PC-9 (cell line): ENCODE measurements around the gene BMP8B. TPM values are rescaled to one million over a fixed set of nuclear protein-coding genes. Genes with fewer than 3 reads are reported as not detected.
"Not testable (repeated sequence)": the region's sequence is repeated elsewhere in the genome, so short reads cannot be mapped to it uniquely, and the experiment has no call there.

Experiments
- BruUV-seq: library from RNA; stranded (reverse); fragments of 400-500 nt; replicated peaks from 2 replicates; lab custom pipeline; 2021; lab: Mats Ljungman, UMichigan
- CTCF ChIA-PET: fragments of 300-600 bp; sonication (Branson Sonifier 250); formaldehyde crosslinking; loops from one replicate; lab custom pipeline; 2022; ENCODE audit warnings: antibody characterized with exemption; lab: Charles Lee
- POLR2A ChIA-PET: fragments of 300-600 bp; sonication (Branson Sonifier 250); formaldehyde crosslinking; loops from one replicate; lab custom pipeline; 2022; ENCODE audit warnings: antibody characterized with exemption; ENCODE audit not compliant: unreplicated experiment; lab: Charles Lee
- DNase-seq, 2 experiments: peaks; one replicate each; pipeline versions ENCODE4 v3.0.0 to v3.0.0-alpha.2; 2015 to 2022; ENCODE audit warnings: mixed read lengths in 1 of 2
- H2AFZ ChIP-seq: fragments of 200-600 bp; sonication (generic); 2 replicates; pipeline ENCODE4 v1.8.1; 2017; ENCODE audit warnings: antibody characterized with exemption
- H3F3A ChIP-seq: fragments of 200-600 bp; sonication (generic); 2 replicates; pipeline ENCODE4 v1.8.1; 2017; ENCODE audit warnings: antibody characterized with exemption, mild to moderate bottlenecking, low read depth; ENCODE audit not compliant: insufficient read depth
- H3K27ac ChIP-seq: fragments of 200-600 bp; sonication (generic); 2 replicates; pipeline ENCODE4 v1.6.1; 2016; ENCODE audit warnings: mixed run types
- H3K27me3 ChIP-seq: fragments of 200-600 bp; sonication (generic); 2 replicates; pipeline ENCODE4 v1.6.1; 2016; ENCODE audit warnings: low read depth, mixed run types; ENCODE audit not compliant: insufficient read depth
- H3K36me3 ChIP-seq: fragments of 200-600 bp; sonication (generic); 2 replicates; pipeline ENCODE4 v1.6.1; 2016; ENCODE audit warnings: low read depth, mixed run types
- H3K4me1 ChIP-seq: fragments of 200-600 bp; sonication (generic); replicated peaks from 2 replicates; pipeline ENCODE4 v1.6.1; 2016; ENCODE audit warnings: mixed run types; ENCODE audit not compliant: insufficient read depth
- H3K4me2 ChIP-seq: fragments of 200-600 bp; sonication (generic); 2 replicates; pipeline ENCODE4 v1.6.1; 2017; ENCODE audit warnings: mixed run types
- H3K4me3 ChIP-seq: fragments of 200-600 bp; sonication (generic); 2 replicates; pipeline ENCODE4 v1.6.1; 2016; ENCODE audit warnings: mixed run types
- H3K79me2 ChIP-seq: fragments of 200-600 bp; sonication (generic); 2 replicates; pipeline ENCODE4 v1.6.1; 2017; ENCODE audit warnings: low read depth, mixed run types
- H3K9me2 ChIP-seq: fragments of 200-600 bp; sonication (generic); 2 replicates; pipeline ENCODE4 v1.8.1; 2017; ENCODE audit warnings: mild to moderate bottlenecking; ENCODE audit not compliant: insufficient read depth
- H3K9me3 ChIP-seq: fragments of 200-600 bp; sonication (generic); 2 replicates; pipeline ENCODE4 v1.8.1; 2016; ENCODE audit warnings: low read depth; ENCODE audit not compliant: insufficient read depth
- H4K20me1 ChIP-seq: fragments of 200-600 bp; sonication (generic); 2 replicates; pipeline ENCODE4 v1.8.1; 2017; ENCODE audit not compliant: insufficient read depth
- CTCF ChIP-seq: fragments of 200-600 bp; sonication (generic); conservative IDR thresholded peaks from 2 replicates; pipeline ENCODE4 v1.6.1; 2017; ENCODE audit warnings: mixed run types, antibody characterized with exemption, mild to moderate bottlenecking, moderate library complexity
- EZH2 ChIP-seq: fragments of 200-600 bp; sonication (generic); IDR thresholded peaks from 2 replicates; pipeline ENCODE4 v1.8.0; 2017; ENCODE audit warnings: antibody characterized with exemption, low read depth
- intact Hi-C: fragments of 100-400 bp; cut with micrococcal nuclease; formaldehyde crosslinking; loops from one replicate; pipeline ENCODE4 v1.10.0; 2022; ENCODE audit not compliant: unreplicated experiment
- total RNA-seq: library from RNA; stranded (reverse); gene quantifications from 2 replicates; pipeline ENCODE4 v1.2.3, GENCODE V29; 2021

The BMP8B gene
- total RNA-seq, 1 experiment from 2014 or later, result 2.4 TPM

- Histone ChIP-seq H3K27ac (no peak overlapping the region), H3K4me1 (peaks cover 13% of the 10 kb centered on the region), H3K27me3 (no peaks in the 10 kb centered on the region), H4K20me1 (no peaks in the 10 kb centered on the region), H2AFZ (no peak overlapping the region), H3K4me3 (no peak overlapping the region), H3K9me3 (no peaks in the 10 kb centered on the region), H3F3A (peaks cover 14% of the 10 kb centered on the region), H3K4me2 (peak overlapping the region; percentile 5; the same call in 1 of the 2 replicates), H3K36me3 (no peaks in the 10 kb centered on the region), H3K9me2 (no peaks in the 10 kb centered on the region), H3K79me2 (no peaks in the 10 kb centered on the region)
- POLR2A ChIA-PET, result no interaction called here
- CTCF ChIA-PET, result interaction anchor here (0.6 to 1.9 kb wide), 8 partner anchors 77 to 1761 kb away, joined by 3 to 5 read pairs (median 4); no protein-coding TSS in a partner anchor
- intact Hi-C loops, result loop anchor here (1.0 kb wide), 1 partner anchor 194 kb away; no protein-coding TSS in a partner anchor
- peak; percentile 82 to 91 for DNase-seq
- TSS peak; percentile 94 for BruUV-seq
- no peak for TF ChIP-seq EZH2
- peak; percentile 96 for TF ChIP-seq CTCF
Measured at GRCh38 chr1:39799770-39800470, 11.3 kb upstream of the BMP8B start.

GRCh38 chr1:39798859-39799769, 10.4 kb upstream of the BMP8B start:
- ChIA-PET POLR2A (interaction anchor here (0.6 kb wide), 2 partner anchors 651 to 656 kb away, joined by 3 to 4 read pairs; no protein-coding TSS in a partner anchor), CTCF (interaction anchor here (0.6 to 1.9 kb wide), 8 partner anchors 9 to 211 kb away, joined by 3 to 7 read pairs (median 5); no protein-coding TSS in a partner anchor)
- not testable (repeated sequence) for H3F3A ChIP-seq, H3K36me3 ChIP-seq, H3K4me3 ChIP-seq, H3K27ac ChIP-seq, H3K79me2 ChIP-seq, H3K27me3 ChIP-seq, H2AFZ ChIP-seq, H3K4me2 ChIP-seq, H4K20me1 ChIP-seq, H3K9me2 ChIP-seq, H3K9me3 ChIP-seq
- intact Hi-C loops, result loop anchor here (1.0 kb wide), 1 partner anchor 193 kb away; no protein-coding TSS in a partner anchor
- peak in 1 of 2 experiments; percentile 76 for DNase-seq
- BruUV-seq, result TSS peak; percentile 81
- peaks cover 13% of the 10 kb centered on the region for H3K4me1 ChIP-seq

- Histone ChIP-seq H3F3A (peaks cover 5% of the 10 kb centered on the region; the same call in 1 of the 2 replicates), H3K4me1 (peaks cover 10% of the 10 kb centered on the region), H3K36me3 (no peaks in the 10 kb centered on the region), H2AFZ (no peak overlapping the region), H4K20me1 (no peaks in the 10 kb centered on the region), H3K4me2 (no peak overlapping the region), H3K4me3 (no peak overlapping the region), H3K79me2 (no peaks in the 10 kb centered on the region), H3K27ac (no peak overlapping the region), H3K9me2 (no peaks in the 10 kb centered on the region), H3K27me3 (no peaks in the 10 kb centered on the region), H3K9me3 (no peaks in the 10 kb centered on the region)
- TF ChIP-seq EZH2 (no peak), CTCF (no peak)
- BruUV-seq, result no TSS peak
- DNase-seq, result no peak
- ChIA-PET POLR2A (no interaction called here), CTCF (no interaction called here)
- intact Hi-C loops, result no loop called here
Measured at GRCh38 chr1:39795651-39796050, 7.0 kb upstream of the BMP8B start.
